MV-4-11 (cell line): ENCODE measurements around the gene AGO3.

Source experiments
- DNase-seq: peaks from one replicate; lab custom pipeline; 2025; lab: John Stamatoyannopoulos, UW

AGO3 gene

GRCh38 chr1:35930593-35931445 lies at the start of gene AGO3:
TSS of gene AGO3 (plus strand) at chr1:35931105. CDS start at chr1:35931427, 322 bp downstream.
- DNase-seq = peak; percentile 76

GRCh38 chr1:35881850-35882273 lies 49.0 kb upstream of the AGO3 start:
- DNase-seq = no peak

GRCh38 chr1:35882586-35882944 lies 48.3 kb upstream of the AGO3 start:
- no peak for DNase-seq

- peak; percentile 82 for DNase-seq
Measured at GRCh38 chr1:35882945-35883634, 47.8 kb upstream of the AGO3 start, which contains the start of gene AGO1. TSS of gene AGO1 (plus strand) at chr1:35883209. CDS start at chr1:35883422, 213 bp downstream.

GRCh38 chr1:35883635-35884101 lies 47.2 kb upstream of the AGO3 start:
- DNase-seq = no peak

GRCh38 chr1:35884934-35885333 lies 46.0 kb upstream of the AGO3 start:
- DNase-seq = no peak

GRCh38 chr1:35885961-35886558 lies 44.8 kb upstream of the AGO3 start:
- DNase-seq = no peak

- peak; percentile 74 for DNase-seq
Measured at GRCh38 chr1:35886577-35887431, 44.1 kb upstream of the AGO3 start.

- no peak for DNase-seq
Measured at GRCh38 chr1:35887508-35887907, 43.4 kb upstream of the AGO3 start.

GRCh38 chr1:35888255-35888654 lies 42.6 kb upstream of the AGO3 start:
- no peak for DNase-seq

- DNase-seq = peak; percentile 62
Measured at GRCh38 chr1:35888981-35889380, 41.9 kb upstream of the AGO3 start.

GRCh38 chr1:35893051-35893879 lies 37.6 kb upstream of the AGO3 start:
- no peak for DNase-seq

- peak; percentile 83 for DNase-seq
Measured at GRCh38 chr1:35894183-35894582, 36.7 kb upstream of the AGO3 start.

GRCh38 chr1:35894656-35895055 lies 36.2 kb upstream of the AGO3 start:
- no peak for DNase-seq

GRCh38 chr1:35899941-35900340 lies 31.0 kb upstream of the AGO3 start:
- DNase-seq = no peak

GRCh38 chr1:35901235-35901634 lies 29.7 kb upstream of the AGO3 start:
- DNase-seq = no peak

- no peak for DNase-seq
Measured at GRCh38 chr1:35902671-35903070, 28.2 kb upstream of the AGO3 start.

GRCh38 chr1:35914717-35915116 lies 16.2 kb upstream of the AGO3 start:
- DNase-seq = no peak

- DNase-seq = no peak
Measured at GRCh38 chr1:35915693-35916092, 15.2 kb upstream of the AGO3 start.

- no peak for DNase-seq
Measured at GRCh38 chr1:35923791-35924221, 7.1 kb upstream of the AGO3 start.

GRCh38 chr1:35924838-35925237 lies 6.1 kb upstream of the AGO3 start:
- DNase-seq = peak; percentile 69
